GM12878 (cell line): ENCODE measurements around the gene MYO1D.

Experiments
- CBX5 ChIP-seq: sonication (generic); IDR thresholded peaks from 2 replicates; pipeline ENCODE4 v1.6.1; 2016; ENCODE audit warnings: low read depth, moderate library complexity, mild to moderate bottlenecking, inconsistent platforms
- FOS ChIP-seq: IDR thresholded peaks from 3 replicates; pipeline ENCODE4 v1.6.1; 2011; ENCODE audit warnings: borderline replicate concordance; ENCODE audit not compliant: insufficient read length; ENCODE audit errors: extremely low read depth
- KLF5 ChIP-seq: fragments of 450-650 bp; IDR thresholded peaks from 2 replicates; pipeline ENCODE4 v1.6.1; 2014; ENCODE audit warnings: mild to moderate bottlenecking; ENCODE audit not compliant: partially characterized antibody
- PML ChIP-seq: IDR thresholded peaks from 2 replicates; pipeline ENCODE4 v1.6.1; 2012; ENCODE audit warnings: low read length, inconsistent platforms
- ZNF24 ChIP-seq: fragments of 450-650 bp; IDR thresholded peaks from 2 replicates; pipeline ENCODE4 v1.6.1; 2017; ENCODE audit warnings: antibody characterized with exemption, mild to moderate bottlenecking
- TF ChIP-seq, protein P1 (sequence below), 3 experiments: IDR thresholded peaks in 2 of 3; conservative IDR thresholded peaks in 1 of 3; 2 replicates each; pipeline ENCODE4 v1.5.1; 2011; ENCODE audit warnings: low read depth in 3 of 3, low read length in 3 of 3, mild to moderate bottlenecking in 3 of 3, control low read depth in 2 of 3, moderate library complexity in 2 of 3, inconsistent platforms in 1 of 3, mixed read lengths in 1 of 3; ENCODE audit not compliant: control insufficient read depth in 2 of 3, insufficient read depth in 1 of 3; ENCODE audit errors: extremely low read depth in 1 of 3

DNA sequence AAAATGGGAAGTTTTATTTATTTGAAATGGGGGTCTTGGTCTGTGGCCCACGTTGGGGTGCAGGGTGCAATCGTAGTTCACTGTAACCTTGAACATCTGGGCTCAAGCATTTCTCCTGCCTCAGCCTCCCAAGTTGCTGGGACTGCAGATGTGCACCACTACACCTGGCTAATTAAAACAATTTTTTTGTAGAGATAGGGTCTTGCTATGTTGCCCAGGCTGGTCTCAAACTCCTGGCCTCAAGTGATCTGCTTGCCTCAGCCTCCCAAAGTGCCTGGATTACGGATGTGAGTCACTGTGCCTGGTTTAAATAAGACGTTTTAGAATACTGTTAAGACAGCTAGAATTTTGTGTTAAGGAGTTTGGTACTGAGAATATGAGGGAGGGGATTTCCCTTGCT lies 416.9 kb downstream of the MYO1D start:
- no peak for TF ChIP-seq PML
- no peak for TF ChIP-seq FOS
- TF ChIP-seq, protein P1, sequence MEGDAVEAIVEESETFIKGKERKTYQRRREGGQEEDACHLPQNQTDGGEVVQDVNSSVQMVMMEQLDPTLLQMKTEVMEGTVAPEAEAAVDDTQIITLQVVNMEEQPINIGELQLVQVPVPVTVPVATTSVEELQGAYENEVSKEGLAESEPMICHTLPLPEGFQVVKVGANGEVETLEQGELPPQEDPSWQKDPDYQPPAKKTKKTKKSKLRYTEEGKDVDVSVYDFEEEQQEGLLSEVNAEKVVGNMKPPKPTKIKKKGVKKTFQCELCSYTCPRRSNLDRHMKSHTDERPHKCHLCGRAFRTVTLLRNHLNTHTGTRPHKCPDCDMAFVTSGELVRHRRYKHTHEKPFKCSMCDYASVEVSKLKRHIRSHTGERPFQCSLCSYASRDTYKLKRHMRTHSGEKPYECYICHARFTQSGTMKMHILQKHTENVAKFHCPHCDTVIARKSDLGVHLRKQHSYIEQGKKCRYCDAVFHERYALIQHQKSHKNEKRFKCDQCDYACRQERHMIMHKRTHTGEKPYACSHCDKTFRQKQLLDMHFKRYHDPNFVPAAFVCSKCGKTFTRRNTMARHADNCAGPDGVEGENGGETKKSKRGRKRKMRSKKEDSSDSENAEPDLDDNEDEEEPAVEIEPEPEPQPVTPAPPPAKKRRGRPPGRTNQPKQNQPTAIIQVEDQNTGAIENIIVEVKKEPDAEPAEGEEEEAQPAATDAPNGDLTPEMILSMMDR (IDR thresholded peaks at IDR 0.05 in 2 of 3, conservative IDR thresholded peaks at IDR 0.05 in 1 of 3; ENCODE audit: control insufficient read depth in 2 of 3, extremely low read depth in 1 of 3, insufficient read depth in 1 of 3, low read depth in 3 of 3, low read length in 3 of 3), result no peak
- TF ChIP-seq CBX5, result no peak
- no peak for TF ChIP-seq KLF5
- no peak for TF ChIP-seq ZNF24
